Erythroblast (primary cell): Measurements from ENCODE around the gene SPDYE3.
"Not testable (repeated sequence)": the region's sequence is repeated elsewhere in the genome, so short reads cannot be mapped to it uniquely, and the experiment has no call there.

Experiments used
- DNase-seq, 2 experiments: peaks; one replicate each; lab custom pipeline; 2025; lab: John Stamatoyannopoulos, UW
- GATA1 ChIP-seq: IDR thresholded peaks from 2 replicates; pipeline ENCODE4 v1.6.1; 2011; ENCODE audit warnings: low read depth, mild to moderate bottlenecking, control low read depth, low read length, moderate library complexity
- POLR2A ChIP-seq: IDR thresholded peaks from 2 replicates; pipeline ENCODE4 v1.6.1; 2011; ENCODE audit warnings: mild to moderate bottlenecking, low read length

SPDYE3 gene

DNA sequence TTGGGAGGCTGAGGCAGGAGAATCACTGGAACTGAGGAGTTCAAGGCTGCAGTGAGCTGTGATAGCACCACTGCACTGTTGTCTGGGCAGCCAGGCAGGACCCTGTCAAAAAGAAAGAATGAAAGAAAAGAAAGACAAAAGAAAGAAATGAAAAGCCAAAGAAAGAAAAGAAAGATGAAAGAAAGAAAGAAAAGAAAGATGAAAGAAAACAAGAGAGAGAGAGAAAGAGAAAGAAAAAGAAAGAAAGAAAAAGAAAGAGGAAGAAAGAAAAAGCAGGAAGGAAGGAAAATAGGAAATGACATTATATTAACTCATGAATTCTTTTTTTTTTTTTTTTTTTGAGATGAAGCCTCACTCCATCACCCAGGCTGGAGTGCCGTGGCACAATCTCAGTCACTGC lies 32.4 kb upstream of the SPDYE3 start:
- TF ChIP-seq POLR2A (no peak), GATA1 (no peak)
- DNase-seq: no peak

DNA sequence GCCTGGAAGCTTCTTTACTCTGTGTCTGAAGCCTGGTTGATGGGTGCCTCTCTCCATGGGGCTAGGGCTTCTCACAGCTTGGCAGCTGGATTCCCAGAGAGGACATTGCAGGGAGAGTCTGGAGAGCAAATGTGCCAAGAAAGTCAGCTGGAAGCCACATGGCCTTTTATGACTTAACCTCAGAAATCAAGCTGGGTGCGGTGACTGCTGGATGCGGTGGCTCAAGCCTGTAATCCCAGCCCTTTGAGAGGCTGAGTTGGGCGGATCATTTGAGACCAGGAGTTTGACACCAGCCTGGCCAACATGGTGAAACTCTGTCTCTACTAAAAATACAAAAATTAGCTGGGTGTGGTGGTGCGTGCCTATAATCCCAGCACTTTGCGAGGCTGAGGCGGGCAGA lies 31.4 kb upstream of the SPDYE3 start:
- not testable (repeated sequence) for DNase-seq

DNA sequence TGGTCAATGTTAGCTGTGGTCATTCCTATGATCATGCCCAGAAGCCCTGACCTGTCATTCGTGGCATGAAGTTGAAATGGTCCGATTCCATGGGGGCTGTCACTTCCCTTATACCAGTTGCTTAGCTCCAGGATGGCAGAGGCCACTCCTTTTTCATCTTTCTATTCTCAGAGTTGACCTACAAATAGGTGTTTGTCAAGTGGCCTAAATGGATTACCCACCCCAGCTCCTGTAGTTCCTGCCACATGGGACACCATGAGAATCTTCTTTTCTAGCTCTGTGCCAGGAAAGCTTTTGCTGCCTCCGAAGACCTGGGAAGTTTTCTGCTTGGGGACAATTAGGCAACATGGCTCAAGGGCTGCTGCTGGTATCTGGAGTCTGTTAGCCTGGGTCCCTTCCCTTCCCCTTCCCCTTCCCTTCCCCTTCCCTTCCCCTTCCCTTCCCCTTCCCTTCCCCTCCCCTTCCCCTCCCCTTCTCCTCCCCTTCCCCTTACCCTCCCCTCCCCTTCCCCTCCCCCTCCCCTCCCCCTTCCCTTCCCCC lies 25.4 kb upstream of the SPDYE3 start:
- not testable (repeated sequence) for DNase-seq

DNA sequence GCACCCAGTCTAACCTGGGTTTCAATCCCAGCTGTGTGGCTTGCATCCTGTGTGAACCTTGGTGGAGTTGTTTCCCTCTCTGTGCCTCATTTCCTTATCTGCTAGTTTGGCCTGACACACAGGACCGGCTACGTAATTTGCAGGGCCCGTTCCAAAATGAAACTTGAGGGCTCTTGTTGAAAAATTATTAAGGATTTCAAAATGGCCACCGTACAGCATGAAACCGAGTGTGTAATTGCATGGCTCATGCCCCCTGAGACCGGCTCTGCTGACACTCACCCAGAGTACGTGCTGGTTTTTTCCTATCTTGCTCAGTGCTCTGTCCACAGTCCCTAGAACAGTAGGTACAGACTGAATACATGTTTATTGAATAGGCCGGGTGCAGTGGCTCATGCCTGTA lies 24.4 kb upstream of the SPDYE3 start:
- not testable (repeated sequence) for DNase-seq

DNA sequence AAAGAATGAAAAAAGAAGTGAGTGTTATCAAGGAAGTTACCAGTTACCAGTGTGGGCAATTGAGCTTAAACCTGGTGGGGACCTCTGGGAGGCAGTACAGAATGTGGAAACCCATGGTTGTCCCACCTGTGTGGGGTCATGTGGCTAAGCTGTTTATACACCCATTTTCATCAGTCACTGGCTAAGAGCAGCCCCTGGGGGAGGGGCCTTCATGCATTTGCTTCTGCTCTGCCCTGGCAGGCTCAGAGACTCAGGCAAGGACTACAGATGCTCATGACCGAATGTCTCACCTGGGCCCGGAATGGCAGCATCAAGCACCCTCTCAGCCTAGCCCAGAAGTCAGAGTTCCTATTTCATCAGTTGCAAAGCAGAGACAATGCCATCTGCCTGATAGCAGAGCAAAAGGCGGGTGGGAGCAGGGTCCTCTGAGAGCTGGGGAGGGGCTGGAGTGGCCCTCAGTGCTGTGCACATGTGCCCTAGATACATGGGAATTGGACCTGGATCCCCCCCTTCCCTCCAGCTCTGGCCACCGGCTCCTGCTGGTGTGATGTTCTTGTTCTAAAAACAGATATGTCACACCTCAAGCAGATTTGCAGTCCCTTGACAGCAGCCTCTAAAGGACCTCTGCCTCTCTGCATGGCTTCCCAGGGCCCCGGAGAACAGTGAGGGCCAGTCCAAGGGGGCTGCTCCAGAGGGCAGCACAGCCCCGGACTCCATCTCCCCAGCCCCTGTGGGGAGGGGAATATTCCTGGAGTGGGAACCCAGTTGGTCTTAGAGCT lies 20.1 kb upstream of the SPDYE3 start:
- DNase-seq: not testable (repeated sequence)

DNA sequence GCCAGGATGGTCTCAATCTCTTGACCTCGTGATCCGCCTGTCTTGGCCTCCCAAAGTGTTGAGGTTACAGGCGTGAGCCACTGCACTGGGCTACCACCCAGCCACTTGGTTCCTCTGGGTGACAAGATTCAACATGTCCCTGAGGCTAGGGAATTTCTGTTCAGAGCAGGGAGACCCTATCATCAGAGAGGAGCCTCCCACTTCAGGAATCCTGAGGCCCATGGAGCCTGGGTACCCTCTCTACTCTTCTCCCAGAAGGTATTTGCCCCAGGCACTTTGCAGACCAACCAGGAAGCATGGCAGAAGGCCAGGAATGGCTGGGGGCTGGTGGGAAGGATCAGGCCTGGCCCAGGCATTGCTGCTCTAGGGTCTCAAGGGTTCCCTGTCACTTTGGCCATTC lies 19.2 kb upstream of the SPDYE3 start:
- not testable (repeated sequence) for DNase-seq

DNA sequence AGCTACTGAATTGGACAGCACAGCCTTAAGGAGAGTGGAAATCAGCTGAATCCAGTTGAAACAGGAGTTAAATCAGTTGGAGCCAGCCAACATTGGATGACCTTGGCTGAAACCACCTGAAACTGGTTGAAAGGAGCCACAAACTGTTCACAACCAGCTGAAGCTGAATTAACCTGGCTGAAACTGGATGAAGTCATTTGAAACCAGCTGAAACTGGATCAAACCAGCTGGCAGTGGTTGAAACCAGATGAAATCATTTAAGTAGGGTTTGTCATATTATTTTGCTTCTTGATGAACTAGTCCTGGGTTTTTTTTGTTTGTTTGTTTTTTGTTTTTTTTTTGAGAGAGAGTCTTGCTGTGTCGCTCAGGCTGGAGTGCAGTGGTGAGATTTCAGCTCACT lies 15.3 kb upstream of the SPDYE3 start:
- not testable (repeated sequence) for DNase-seq

DNA sequence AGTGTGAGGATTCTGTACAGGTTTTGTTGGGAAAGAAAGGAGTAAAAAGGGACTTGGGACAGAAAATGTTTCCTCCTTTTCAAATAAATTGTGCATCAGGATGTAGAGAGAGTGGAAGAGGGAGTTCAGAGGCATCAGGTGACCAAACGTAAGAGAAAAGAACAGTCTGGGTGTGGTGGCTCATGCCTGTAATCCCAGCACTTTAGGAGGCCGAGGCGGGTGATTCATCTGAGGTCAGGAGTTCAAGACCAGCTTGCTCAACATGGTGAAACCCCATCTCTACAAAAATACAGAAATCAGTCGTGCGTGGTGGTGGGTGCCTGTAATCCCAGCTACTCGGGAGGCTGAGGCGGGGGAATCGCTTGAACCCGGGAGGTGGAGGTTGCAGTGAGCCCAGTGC lies 12.2 kb upstream of the SPDYE3 start:
- not testable (repeated sequence) for DNase-seq

DNA sequence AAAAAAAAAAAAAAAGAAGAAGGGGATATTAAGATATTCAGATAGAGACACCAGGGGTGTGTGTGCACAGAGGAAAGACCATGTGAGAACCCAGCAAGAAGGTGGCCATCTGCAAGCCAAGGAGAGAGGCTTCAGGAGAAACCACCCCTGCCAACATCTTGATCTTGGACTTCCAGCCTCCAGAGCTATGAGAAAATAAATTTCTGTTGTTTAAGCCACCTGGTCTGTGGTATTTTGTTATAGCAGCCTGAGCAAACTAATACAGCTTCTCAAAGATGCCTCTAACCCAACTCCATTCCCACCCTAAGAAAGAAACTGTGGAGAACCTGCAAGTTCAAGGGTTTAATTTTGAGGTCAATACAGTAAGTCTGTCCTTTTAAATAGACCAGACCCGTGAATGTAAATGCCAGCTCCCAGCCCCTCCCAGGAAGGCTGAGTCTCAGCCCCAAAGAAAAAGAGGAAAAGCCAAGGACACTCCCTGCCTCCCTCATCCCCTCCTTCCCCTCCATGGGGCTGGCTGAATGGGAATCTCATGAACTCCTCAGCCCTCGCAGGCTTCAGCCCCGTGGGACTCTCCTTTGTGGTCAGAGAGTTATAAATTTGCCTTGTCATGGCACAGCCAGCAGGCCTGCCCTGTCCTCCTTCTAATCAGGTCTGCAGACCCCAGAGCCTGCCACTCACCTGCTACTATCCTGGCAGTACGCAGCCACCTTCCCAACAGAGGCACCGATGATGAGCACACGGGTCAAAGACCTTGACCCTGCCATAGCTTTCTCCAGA lies 9.5 kb upstream of the SPDYE3 start:
- not testable (repeated sequence) for DNase-seq

DNA sequence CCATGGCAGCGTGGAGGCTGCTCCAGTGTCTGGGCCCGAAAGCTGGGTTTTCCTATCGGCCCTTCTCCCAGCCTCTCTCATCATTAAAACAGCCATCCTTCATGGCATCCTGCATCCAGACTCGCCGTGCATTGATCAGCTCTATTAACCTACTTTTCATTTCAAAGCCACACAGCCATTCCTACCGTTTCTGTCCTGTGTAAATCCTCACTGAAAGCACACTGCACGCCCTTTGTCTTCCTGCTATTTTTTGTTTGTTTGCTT lies 8.9 kb upstream of the SPDYE3 start:
- DNase-seq: not testable (repeated sequence)

DNA sequence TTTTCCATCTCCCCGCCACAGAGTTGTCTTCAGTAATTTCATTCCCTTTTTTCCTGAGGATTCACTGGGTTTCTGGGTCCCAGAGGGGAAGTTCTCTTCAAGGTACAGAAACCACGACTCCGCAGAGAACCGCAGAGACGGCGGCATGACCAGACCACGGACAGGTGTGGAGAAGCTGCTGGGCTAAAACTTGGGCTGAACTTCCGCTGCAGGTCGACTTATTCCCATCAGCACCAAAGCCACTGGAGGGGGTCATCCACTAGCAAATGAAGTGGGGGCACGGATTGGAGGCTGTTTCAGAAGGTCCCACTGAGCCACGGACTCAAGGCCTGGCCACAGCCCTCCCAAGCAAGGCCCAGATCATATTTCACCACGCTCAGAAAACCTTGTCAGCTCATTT lies 3.0 kb upstream of the SPDYE3 start:
- not testable (repeated sequence) for DNase-seq

DNA sequence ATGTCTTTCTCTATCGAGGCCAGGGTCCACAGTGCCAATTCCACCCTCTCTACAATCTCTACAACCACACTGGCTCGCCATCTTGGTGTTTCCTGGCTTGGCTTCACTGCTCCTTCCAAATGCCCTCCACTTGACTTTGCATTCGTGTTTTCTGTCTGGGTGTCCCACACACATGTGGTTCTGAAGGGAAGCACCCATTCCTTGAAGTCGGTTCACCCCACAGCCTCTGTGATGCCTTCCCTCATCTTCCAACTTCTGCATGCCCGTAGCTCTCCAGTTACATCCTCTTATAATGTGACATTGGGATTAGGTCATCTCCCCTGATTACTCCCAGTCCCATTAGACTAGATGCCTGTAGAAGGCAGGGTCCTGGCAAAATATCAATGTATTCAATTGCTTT lies 10.8 kb downstream of the SPDYE3 start:
- not testable (repeated sequence) for DNase-seq

DNA sequence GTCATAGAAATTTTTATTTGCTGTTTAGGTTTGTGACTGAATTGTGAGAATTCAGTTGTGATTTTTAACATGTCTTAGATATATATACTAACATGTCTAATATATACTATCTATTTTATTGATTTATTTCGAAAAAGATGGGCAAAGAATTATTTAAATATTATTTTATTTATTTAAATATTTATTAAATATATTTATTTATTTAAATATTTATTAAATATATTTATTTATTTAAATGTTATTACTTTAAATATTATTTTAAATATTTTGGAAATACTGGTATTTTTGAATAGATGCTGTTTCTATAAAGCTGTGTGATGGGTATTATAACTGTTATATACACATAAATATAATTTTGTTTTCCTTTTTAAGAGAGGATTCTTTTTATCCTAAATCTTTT lies 14.1 kb downstream of the SPDYE3 start:
- DNase-seq: not testable (repeated sequence)

DNA sequence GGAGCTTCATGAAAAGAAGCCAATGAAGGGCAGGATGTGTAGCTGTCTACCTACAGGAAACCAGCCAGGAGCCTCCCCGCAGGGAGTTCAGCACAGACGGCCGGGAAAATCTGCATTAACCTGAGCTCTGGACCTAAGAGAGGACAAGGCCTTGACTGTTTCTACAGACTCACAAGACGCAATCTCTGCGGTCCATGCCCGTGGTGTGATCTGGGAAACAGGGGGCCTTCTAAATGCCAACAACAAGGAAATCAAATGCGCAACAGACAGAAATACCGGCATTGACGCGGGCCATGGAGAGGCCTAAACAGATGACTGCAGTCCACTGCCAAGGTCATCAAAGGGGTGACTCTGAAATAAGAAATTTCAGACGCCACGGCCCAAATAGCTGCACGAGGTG lies 16.7 kb downstream of the SPDYE3 start:
- DNase-seq: not testable (repeated sequence)

DNA sequence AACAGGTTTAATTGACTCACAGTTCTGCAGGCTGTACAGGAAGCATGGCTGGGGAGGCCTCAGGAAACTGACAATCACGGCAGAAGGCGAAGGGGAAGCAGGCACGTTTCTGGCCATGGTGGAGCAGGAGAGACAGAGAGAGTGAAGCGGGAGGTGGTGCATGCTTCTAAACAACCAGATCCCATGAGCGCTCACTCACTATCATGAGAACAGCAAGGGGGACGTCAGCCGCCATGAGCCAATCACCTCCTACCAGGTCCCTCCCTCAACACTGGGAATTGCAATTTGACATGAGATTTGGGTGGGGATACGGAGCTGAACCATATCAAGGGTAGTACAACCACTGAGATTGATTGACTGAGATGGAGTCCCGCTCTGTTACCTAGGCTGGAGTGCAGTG lies 18.2 kb downstream of the SPDYE3 start:
- not testable (repeated sequence) for DNase-seq

DNA sequence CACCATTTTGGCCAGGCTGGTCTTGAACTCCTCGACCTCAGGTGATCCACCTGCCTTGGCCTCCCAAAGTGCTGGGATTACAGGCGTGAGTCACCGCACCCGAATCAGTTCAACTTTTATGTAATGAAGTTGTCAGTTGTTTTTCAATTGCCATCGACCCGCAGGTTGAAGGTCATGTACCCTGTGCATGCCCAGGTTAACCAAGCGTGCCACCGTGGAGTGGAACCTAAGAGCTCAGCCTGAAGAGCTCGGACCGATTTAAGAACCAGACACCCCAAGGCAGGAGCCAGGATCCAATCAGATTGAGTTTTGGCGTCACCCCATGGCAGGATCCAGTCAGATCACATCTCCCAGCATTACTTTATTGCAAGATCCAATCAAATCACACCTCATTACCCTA lies 19.4 kb downstream of the SPDYE3 start:
- not testable (repeated sequence) for DNase-seq
